ENCODE data around the gene TMEM243. TPM values are rescaled to one million over a fixed set of nuclear protein-coding genes. Genes with fewer than 3 reads are reported as not detected.
"Not testable (repeated sequence)": the region's sequence is repeated elsewhere in the genome, so short reads cannot be mapped to it uniquely, and the experiment has no call there.

The TMEM243 gene, protein sequence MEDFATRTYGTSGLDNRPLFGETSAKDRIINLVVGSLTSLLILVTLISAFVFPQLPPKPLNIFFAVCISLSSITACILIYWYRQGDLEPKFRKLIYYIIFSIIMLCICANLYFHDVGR
- 24.4 TPM for total RNA-seq
- long read RNA-seq, transcript TMEM243-201 (4 exons, 1,063 nt), result minor isoform, 22 of 52 reads
- long read RNA-seq, transcript TMEM243-203 (5 exons, 1,273 nt), result major isoform, 25 of 52 reads
- long read RNA-seq, partial matches to known transcripts, result 0 of 52 reads
- long read RNA-seq, other reads (novel, unspliced or antisense), result 3 of 52 reads

GRCh38 chr7:87219545-87220025 lies at the start of gene TMEM243:
Gene TMEM243, minus strand, starts transcription at chr7:87219732. Its CDS starts 229 bp downstream, at chr7:87219503.
- DNase-seq (ENCODE audit: low spot score), result peak; percentile 93

- DNase-seq (ENCODE audit: low spot score), result no peak
These were observed 47.8 kb upstream of the TMEM243 start for GRCh38 chr7:87267239-87267900.

DNA sequence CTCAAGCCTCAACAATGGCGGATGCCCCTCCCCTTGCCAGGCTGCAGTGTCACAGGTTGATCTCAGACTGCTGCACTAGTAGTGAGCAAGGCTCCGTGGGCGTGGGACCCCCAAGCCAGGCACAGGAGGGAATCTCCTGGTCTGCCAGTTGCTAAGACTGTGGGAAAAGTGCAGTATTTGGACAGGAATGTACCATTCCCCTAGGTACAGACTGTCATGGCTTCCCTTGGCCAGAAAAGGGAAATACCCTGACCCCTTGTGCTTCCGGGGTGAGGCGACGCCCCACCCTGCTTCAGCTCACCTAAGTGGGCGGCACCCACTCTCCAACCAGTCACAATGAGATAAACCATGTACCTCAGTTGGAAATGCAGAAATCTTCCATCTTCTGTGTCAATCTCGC lies 44.0 kb upstream of the TMEM243 start:
- no peak for DNase-seq (ENCODE audit: low spot score)

DNA sequence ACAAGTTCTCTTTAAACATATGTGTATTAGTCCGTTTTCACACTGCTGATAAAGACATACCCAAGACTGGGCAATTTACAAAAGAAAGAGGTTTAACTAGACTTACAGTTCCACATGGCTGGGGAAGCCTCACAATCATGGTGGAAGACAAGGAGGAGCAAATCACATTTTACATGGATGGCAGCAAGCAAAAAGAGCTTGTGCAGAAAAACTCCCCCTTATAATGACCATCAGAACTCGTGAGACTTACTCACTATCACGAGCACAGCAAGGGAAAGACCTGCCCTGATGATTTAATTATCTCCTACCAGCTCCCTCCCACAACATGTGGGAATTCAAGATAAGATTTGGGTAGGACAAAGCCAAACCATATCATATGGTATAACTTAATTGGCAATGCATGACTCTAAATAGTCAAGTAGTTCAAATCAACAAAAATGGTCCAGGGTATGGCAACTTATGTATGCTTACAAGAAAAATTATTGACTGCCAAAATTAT lies 34.1 kb upstream of the TMEM243 start:
- no peak for DNase-seq (ENCODE audit: low spot score)

DNA sequence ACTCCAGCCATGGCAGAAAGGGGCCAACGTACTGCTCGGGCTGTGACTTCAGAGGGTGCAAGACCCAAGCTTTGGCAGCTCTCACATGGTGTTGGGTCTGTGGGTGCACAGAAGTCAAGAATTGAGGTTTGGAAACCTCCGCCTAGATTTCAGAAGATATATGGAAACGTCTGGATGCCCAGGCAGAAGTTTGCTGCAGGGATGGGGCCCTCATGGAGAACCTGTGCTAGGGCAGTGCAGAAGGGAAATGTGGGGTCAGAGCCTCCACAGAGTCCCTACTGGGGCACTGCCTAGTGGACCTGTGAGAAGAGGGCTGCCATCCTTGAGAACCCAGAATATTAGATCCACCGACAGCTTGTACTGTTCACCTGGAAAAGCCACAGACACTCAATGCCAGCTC lies 26.1 kb upstream of the TMEM243 start:
- not testable (repeated sequence) for DNase-seq (ENCODE audit: low spot score)

DNA sequence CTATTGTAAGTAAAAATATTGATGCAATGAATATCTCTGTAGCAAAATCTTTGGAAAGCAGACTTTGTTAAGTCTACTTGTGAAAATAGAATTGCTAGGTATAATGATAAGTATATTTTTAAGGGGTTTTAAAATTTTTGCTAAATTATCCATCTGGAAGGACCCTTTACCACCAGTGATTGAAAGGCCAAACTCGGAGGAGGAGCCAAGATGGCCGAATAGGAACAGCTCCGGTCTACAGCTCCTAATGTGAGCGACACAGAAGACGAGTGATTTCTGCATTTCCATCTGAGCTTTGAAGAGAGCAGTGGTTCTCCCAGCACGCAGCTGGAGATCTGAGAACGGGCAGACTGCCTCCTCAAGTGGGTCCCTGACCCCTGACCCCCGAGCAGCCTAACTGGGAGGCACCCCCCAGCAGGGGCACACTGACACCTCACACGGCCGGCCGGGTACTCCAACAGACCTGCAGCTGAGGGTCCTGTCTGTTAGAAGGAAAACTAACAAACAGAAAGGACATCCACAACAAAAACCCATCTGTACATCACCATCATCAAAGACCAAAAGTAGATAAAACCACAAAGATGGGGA lies 19.0 kb upstream of the TMEM243 start:
- DNase-seq (ENCODE audit: low spot score), result not testable (repeated sequence)

GRCh38 chr7:87234949-87235348 lies 15.4 kb upstream of the TMEM243 start:
- no peak for DNase-seq (ENCODE audit: low spot score)

DNA sequence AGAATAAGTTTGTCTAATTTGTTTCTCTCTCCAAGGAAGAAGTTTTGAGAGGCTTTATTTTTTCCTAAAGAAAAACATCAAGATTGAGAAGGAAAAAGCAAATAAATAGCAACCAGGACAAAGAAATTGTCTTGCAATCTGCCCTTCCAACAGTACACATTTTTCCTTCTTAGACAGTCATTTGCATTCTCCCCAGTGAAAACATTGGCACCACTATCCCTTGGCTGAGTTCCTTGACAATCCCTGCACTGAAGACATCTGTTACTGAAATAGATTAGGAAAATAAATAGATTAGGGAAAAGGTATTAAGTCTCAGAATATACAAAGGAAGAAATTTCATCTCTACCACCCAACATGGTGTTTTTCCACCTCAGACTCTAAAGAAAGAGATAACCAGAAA lies 12.2 kb upstream of the TMEM243 start:
- DNase-seq (ENCODE audit: low spot score), result no peak

- DNase-seq (ENCODE audit: low spot score), result no peak
These were observed 11.7 kb upstream of the TMEM243 start for GRCh38 chr7:87231258-87231657.

DNA sequence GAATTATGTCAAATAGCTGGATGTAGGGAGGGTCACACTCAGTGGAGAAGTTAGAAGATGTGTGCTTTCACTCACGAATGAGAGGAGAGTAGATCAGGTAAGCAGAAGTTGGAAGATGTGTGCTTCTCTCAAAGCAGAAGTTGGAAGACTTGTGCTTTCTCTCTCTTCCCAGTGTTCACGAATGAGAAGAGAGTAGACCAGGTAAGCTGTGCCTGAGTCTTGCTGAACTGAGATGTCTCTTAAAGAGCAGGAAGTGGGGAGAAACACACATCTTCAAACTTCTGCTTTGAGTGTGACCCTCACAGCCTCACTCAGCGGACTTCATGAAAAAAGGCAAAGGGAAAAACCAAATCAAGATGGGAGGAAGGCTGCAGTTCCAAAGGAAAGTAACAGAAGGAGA lies 7.0 kb upstream of the TMEM243 start:
- DNase-seq (ENCODE audit: low spot score), result no peak

GRCh38 chr7:87225696-87226095 lies 6.2 kb upstream of the TMEM243 start:
- no peak for DNase-seq (ENCODE audit: low spot score)

DNA sequence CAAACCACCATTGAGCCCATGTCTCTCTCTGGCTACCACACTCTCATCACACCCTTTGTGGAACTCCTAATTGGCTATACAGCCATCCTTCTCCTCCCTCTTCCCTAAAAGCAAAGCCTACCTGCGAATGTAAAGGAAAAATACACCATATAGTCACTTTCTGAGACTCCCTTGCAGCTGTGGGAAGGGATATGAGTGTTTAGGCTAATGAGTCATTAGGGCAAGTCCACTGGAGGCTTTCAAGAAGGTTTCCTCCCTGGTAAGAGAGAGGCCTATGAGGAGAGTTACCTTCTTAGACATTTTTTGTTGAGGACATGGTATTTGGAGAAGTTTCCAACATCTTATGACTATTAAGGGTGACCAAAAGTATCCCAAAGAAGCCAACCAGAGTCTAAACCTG lies 4.1 kb upstream of the TMEM243 start:
- DNase-seq (ENCODE audit: low spot score), result no peak

GRCh38 chr7:87220734-87221215 lies 1.2 kb upstream of the TMEM243 start:
- no peak for DNase-seq (ENCODE audit: low spot score)

DNA sequence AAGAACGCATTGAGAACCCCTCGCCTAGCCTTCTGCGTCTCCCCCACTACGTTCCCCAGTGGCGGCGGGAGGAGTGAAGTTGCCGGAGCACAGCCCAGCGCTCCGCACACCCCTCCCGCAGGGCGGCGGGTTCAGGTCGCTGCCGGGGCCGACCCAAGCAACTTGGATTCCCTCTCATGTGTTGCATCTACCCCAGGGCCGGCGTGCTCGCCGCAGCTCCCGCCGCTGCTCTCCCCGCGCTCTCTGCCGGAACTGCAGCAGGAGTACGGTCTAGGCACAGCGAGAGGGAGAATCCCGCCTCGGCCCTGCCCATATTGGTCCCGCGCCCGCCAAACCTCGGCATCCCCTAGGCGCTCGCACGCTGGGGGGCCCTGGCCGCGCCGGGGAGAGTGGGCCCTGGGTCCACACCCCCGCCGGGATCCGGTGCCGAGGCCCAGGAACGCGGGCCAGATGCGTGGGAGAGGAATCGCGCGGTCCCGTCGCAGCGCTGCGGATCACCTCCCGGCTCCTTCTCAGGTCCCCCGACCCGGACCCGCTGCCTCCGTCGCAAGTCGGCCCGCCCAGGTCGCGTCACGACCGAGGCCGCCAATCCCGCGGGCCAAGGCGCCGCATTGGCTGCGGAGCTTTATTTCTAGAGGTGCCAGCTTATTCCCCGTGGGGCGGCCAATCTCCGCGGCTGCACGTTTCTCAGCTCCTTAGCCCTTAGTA lies 648 bp upstream of the TMEM243 start:
- peak; percentile 94 for DNase-seq (ENCODE audit: low spot score)

GRCh38 chr7:87218796-87219544 lies 562 bp downstream of the TMEM243 start:
- no peak for DNase-seq (ENCODE audit: low spot score)

GRCh38 chr7:87217983-87218653 lies 1.4 kb downstream of the TMEM243 start:
- DNase-seq (ENCODE audit: low spot score), result no peak

GRCh38 chr7:87216701-87217508 lies 2.6 kb downstream of the TMEM243 start:
- no peak for DNase-seq (ENCODE audit: low spot score)

- DNase-seq (ENCODE audit: low spot score), result no peak
These were observed 4.5 kb downstream of the TMEM243 start for GRCh38 chr7:87215046-87215445.

DNA sequence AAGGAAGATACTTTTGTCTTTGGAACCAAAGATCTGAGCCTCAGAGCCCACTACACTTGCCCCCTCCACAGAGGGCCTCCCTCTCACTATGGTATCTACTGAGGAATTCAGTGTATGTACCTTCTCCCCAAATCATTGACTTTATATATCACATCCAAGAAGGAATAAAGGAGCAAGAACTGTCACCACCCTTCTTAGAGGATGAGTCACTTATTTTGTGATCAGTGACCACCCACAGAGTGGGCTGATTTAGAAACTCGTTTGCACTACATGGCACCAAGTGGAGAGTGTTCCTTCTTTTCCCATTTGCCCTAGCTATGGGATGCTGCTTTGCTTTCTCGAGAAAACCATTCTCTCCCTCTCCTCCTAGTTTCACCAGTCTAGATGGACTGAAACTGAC lies 5.7 kb downstream of the TMEM243 start:
- DNase-seq (ENCODE audit: low spot score), result no peak
